Ovary (tissue), 3 donors: ENCODE results near the gene TMEM30A.

Experiments used
- CTCF ChIP-seq, 3 donors: fragments of 450-650 bp in 2 of 3; fragments of 200-600 bp in 1 of 3; IDR thresholded peaks; one replicate each; pipeline versions ENCODE4 v1.5.1 to v1.8.0; 2016 to 2022; ENCODE audit warnings: antibody characterized with exemption in 3 of 3, mild to moderate bottlenecking in 1 of 3
- EP300 ChIP-seq: sonication (generic); formaldehyde crosslinking; IDR thresholded peaks from one replicate; pipeline ENCODE4 v1.6.1; 2017; ENCODE audit warnings: antibody characterized with exemption
- POLR2A ChIP-seq: fragments of 450-650 bp; IDR thresholded peaks from one replicate; pipeline ENCODE4 v1.6.1; 2017; ENCODE audit warnings: antibody characterized with exemption, mild to moderate bottlenecking, moderate library complexity
- donor health status: DM: no; HTN: no; CAD: no.

DNA sequence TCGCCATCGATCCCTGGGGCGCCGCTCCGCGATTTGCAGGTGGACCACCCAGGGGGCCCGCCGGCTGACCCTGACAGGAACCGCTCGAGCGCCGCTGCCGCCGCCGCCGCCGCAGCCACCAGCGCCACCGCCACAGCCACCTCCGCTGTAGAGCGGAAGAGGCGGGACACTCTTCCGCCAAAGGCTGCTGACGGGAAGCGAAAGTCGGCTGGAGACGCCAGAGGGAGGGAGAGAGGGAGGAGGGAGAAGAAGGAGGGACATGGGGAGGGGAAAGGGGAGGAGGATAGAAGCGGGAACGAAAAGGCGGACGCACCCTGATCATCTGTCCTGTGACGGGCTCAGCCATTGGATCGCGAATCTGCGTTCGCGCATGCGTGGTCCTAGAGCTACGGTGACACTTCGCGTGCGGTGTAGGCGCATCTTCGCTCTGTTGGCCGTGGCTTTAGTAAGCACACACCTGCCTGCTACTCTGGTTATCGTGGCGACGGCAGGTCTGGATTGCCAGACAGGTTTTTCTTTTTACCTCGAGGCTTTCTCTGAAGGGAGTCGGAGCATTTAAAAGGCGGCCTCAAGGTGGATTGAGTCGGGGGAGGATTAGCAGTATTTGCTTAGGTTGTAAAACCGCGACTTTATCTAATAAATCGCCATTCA is at the start of gene TMEM30A:
- TF ChIP-seq CTCF (IDR thresholded peaks at IDR 0.05): no peak
- no peak for TF ChIP-seq EP300
- TF ChIP-seq POLR2A: peak; percentile 79
